GM13976 (cell line): ENCODE results near the gene AKAP8L.
"Not testable (repeated sequence)": the region's sequence is repeated elsewhere in the genome, so short reads cannot be mapped to it uniquely, and the experiment has no call there.

Experiments used
- DNase-seq: peaks from one replicate; pipeline ENCODE4 v3.0.0; 2012; ENCODE audit warnings: low spot score
- CTCF ChIP-seq: IDR thresholded peaks from 2 replicates; pipeline ENCODE4 v1.5.1; 2012; ENCODE audit warnings: borderline replicate concordance, mild to moderate bottlenecking; ENCODE audit not compliant: insufficient read depth; ENCODE audit errors: extremely low read depth, missing control alignments, control extremely low read depth
- in situ Hi-C: fragments of 300-500 bp; cut with MboI; formaldehyde crosslinking; loops from one replicate; pipeline ENCODE4 v1.12.0; 2022; ENCODE audit warnings: low sequenced_read_pairs, mixed read lengths, inconsistent platforms; ENCODE audit not compliant: unreplicated experiment

AKAP8L gene

GRCh38 chr19:15353908-15354307 is 64.9 kb downstream of the AKAP8L start:
- no peak for TF ChIP-seq CTCF
- no peak for DNase-seq
- in situ Hi-C loops = no loop called here

GRCh38 chr19:15352535-15352934 is 66.3 kb downstream of the AKAP8L start:
- in situ Hi-C loops, DNase-seq: not testable (repeated sequence)

- DNase-seq, in situ Hi-C loops: not testable (repeated sequence)
Observed at GRCh38 chr19:15341328-15341727, 77.5 kb downstream of the AKAP8L start.

- in situ Hi-C loops = no loop called here
- no peak for DNase-seq
Observed at GRCh38 chr19:15340086-15340485, 78.7 kb downstream of the AKAP8L start.

GRCh38 chr19:15337202-15337601 is 81.6 kb downstream of the AKAP8L start:
- in situ Hi-C loops = no loop called here
- TF ChIP-seq CTCF = no peak
- DNase-seq = no peak

More at GRCh38 chr19:15340086-15340485, 78.7 kb downstream of the AKAP8L start:
- no peak for TF ChIP-seq CTCF

- in situ Hi-C loops, DNase-seq: not testable (repeated sequence)
Observed at GRCh38 chr19:15335992-15336391, 82.8 kb downstream of the AKAP8L start.

GRCh38 chr19:15332311-15332996 is 86.3 kb downstream of the AKAP8L start, which contains the start of gene BRD4:
BRD4 (minus strand) TSS chr19:15332539; CDS start chr19:15273099, 59,440 bp downstream.
- in situ Hi-C loops = no loop called here
- TF ChIP-seq CTCF = no peak
- peak; percentile 90 for DNase-seq

GRCh38 chr19:15331419-15332310 is 87.1 kb downstream of the AKAP8L start:
- no peak for TF ChIP-seq CTCF
- in situ Hi-C loops = no loop called here
- DNase-seq = peak; percentile 82
